IMR-90 (cell line): ENCODE data around the gene LDHA. TPM values are rescaled to one million over a fixed set of nuclear protein-coding genes. Genes with fewer than 3 reads are reported as not detected.
"Not testable (repeated sequence)": the region's sequence is repeated elsewhere in the genome, so short reads cannot be mapped to it uniquely, and the experiment has no call there.

Experiments
- ATAC-seq: fragments of 200-7000 bp; cut with Tn5 transposase; 2 replicates; pipeline ENCODE4 v1.9.1; 2020; ENCODE audit warnings: low read depth, mild to moderate bottlenecking, moderate library complexity
- BruUV-seq: library from RNA; stranded (reverse); fragments of 400-500 nt; replicated peaks from 2 replicates; lab custom pipeline; 2021; lab: Mats Ljungman, UMichigan
- CTCF ChIA-PET: fragments of 300-600 bp; formaldehyde crosslinking; extraction: SDS; loops from one replicate; lab custom pipeline; 2021; ENCODE audit warnings: antibody characterized with exemption; lab: Yijun Ruan, JAX
- POLR2A ChIA-PET: fragments of 300-600 bp; sonication (Branson Sonifier 250); formaldehyde crosslinking; loops from one replicate; lab custom pipeline; 2022; ENCODE audit warnings: antibody characterized with exemption; ENCODE audit not compliant: unreplicated experiment; lab: Charles Lee
- DNase-seq: peaks from one replicate; pipeline ENCODE4 v3.0.0; 2013
- H2AFZ ChIP-seq: replicated peaks from 2 replicates; pipeline ENCODE3; 2013; ENCODE audit warnings: low read length, mild to moderate bottlenecking; ENCODE audit not compliant: poor library complexity
- H2AK5ac ChIP-seq: 2 replicates; pipeline ENCODE4 v1.6.1; 2013; ENCODE audit warnings: low read depth, low read length, inconsistent platforms
- H2AK9ac ChIP-seq: replicated peaks from 2 replicates; pipeline ENCODE3; 2013; ENCODE audit warnings: mild to moderate bottlenecking, low read depth, low read length, moderate library complexity; ENCODE audit not compliant: poor library complexity
- H2BK120ac ChIP-seq: 2 replicates; pipeline ENCODE4 v1.6.1; 2013; ENCODE audit warnings: low read depth, low read length, inconsistent platforms
- H2BK15ac ChIP-seq: 3 replicates; pipeline ENCODE4 v1.6.1; 2013; ENCODE audit warnings: low read depth, low read length, inconsistent platforms
- H2BK20ac ChIP-seq: 2 replicates; pipeline ENCODE4 v1.6.1; 2013; ENCODE audit warnings: low read depth, mild to moderate bottlenecking, inconsistent platforms, low read length, moderate library complexity
- H2BK5ac ChIP-seq: 2 replicates; pipeline ENCODE4 v1.6.1; 2013; ENCODE audit warnings: mild to moderate bottlenecking, low read depth, low read length, inconsistent platforms; ENCODE audit not compliant: poor library complexity, severe bottlenecking
- H3K14ac ChIP-seq: replicated peaks from 2 replicates; pipeline ENCODE4 v1.6.1; 2013; ENCODE audit warnings: low read depth, low read length, inconsistent platforms
- H3K18ac ChIP-seq: 2 replicates; pipeline ENCODE4 v1.6.1; 2013; ENCODE audit warnings: low read depth, low read length, control low read depth
- H3K23ac ChIP-seq: 2 replicates; pipeline ENCODE4 v1.6.1; 2013; ENCODE audit warnings: low read depth, low read length, inconsistent platforms
- H3K27ac ChIP-seq: 2 replicates; pipeline ENCODE4 v1.5.1; 2013; ENCODE audit warnings: mild to moderate bottlenecking, control low read depth, low read length; ENCODE audit not compliant: insufficient read depth
- H3K27me3 ChIP-seq: 2 replicates; pipeline ENCODE4 v1.6.1; 2013; ENCODE audit warnings: low read length; ENCODE audit not compliant: control insufficient read depth, insufficient read depth
- H3K36me3 ChIP-seq: 2 replicates; pipeline ENCODE4 v1.6.1; 2013; ENCODE audit warnings: low read length, mixed read lengths; ENCODE audit not compliant: control insufficient read depth, insufficient read depth
- H3K4ac ChIP-seq: 2 replicates; pipeline ENCODE4 v1.6.1; 2013; ENCODE audit warnings: low read depth, low read length, inconsistent platforms
- H3K4me1 ChIP-seq: 2 replicates; pipeline ENCODE4 v1.6.1; 2013; ENCODE audit warnings: low read length, mixed read lengths; ENCODE audit not compliant: control insufficient read depth, insufficient read depth
- H3K4me2 ChIP-seq: 2 replicates; pipeline ENCODE4 v1.6.1; 2013; ENCODE audit warnings: low read depth, mild to moderate bottlenecking, control low read depth, low read length, moderate library complexity
- H3K4me3 ChIP-seq: 2 replicates; pipeline ENCODE4 v1.5.1; 2013; ENCODE audit warnings: low read depth, mild to moderate bottlenecking, control low read depth, low read length, moderate library complexity; ENCODE audit not compliant: insufficient read depth
- H3K56ac ChIP-seq: 2 replicates; pipeline ENCODE4 v1.6.1; 2013; ENCODE audit warnings: low read length, inconsistent platforms; ENCODE audit not compliant: insufficient read depth; ENCODE audit errors: extremely low read depth
- H3K79me1 ChIP-seq, 2 experiments: 2 replicates each; pipeline ENCODE4 v1.6.1; 2013; ENCODE audit warnings: low read length in 2 of 2, inconsistent platforms in 1 of 2, low read depth in 1 of 2
- H3K9ac ChIP-seq: 2 replicates; pipeline ENCODE4 v1.6.1; 2013; ENCODE audit warnings: low read depth, low read length, control low read depth
- H3K9me1 ChIP-seq: 2 replicates; pipeline ENCODE4 v1.6.1; 2013; ENCODE audit warnings: low read length, inconsistent platforms; ENCODE audit not compliant: insufficient read depth
- H3K9me3 ChIP-seq: 2 replicates; pipeline ENCODE4 v1.6.1; 2013; ENCODE audit warnings: low read length; ENCODE audit not compliant: control insufficient read depth, insufficient read depth
- H4K20me1 ChIP-seq: 2 replicates; pipeline ENCODE4 v1.6.1; 2013; ENCODE audit warnings: low read length, inconsistent platforms; ENCODE audit not compliant: insufficient read depth
- H4K5ac ChIP-seq: 2 replicates; pipeline ENCODE4 v1.6.1; 2013; ENCODE audit warnings: mild to moderate bottlenecking, low read depth, low read length, control low read depth
- H4K8ac ChIP-seq, 2 experiments: 2 replicates each; pipeline ENCODE4 v1.6.1; 2013; ENCODE audit warnings: low read depth in 2 of 2, low read length in 2 of 2, control low read depth in 1 of 2, inconsistent platforms in 1 of 2
- H4K91ac ChIP-seq: 2 replicates; pipeline ENCODE4 v1.6.1; 2013; ENCODE audit warnings: low read depth, low read length, inconsistent platforms; ENCODE audit not compliant: insufficient read depth
- WGBS, 2 experiments: methylation state at CpG; one replicate each; pipeline versions ENCODE4 v1.1.5 to v1.1.7; 2013; ENCODE audit warnings: missing lambda C conversion rate in 2 of 2; ENCODE audit not compliant: insufficient read length in 1 of 2; ENCODE audit errors: extremely low coverage in 2 of 2; 5-methylcytosine and 5-hydroxymethylcytosine counted together
- dilution Hi-C: fragments of 300-500 bp; cut with HindIII; formaldehyde crosslinking; loops from one replicate; pipeline ENCODE4 v1.14.3; 2018; ENCODE audit warnings: low sequenced_read_pairs; ENCODE audit not compliant: unreplicated experiment
- in situ Hi-C: fragments of 300-500 bp; cut with MboI; formaldehyde crosslinking; loops from 3 replicates; pipeline ENCODE4 v1.14.3; 2019; ENCODE audit warnings: low sequenced_read_pairs, inconsistent platforms, mixed read lengths
- intact Hi-C: fragments of 100-400 bp; cut with micrococcal nuclease; formaldehyde crosslinking; loops from 2 replicates; pipeline ENCODE4 v1.10.0; 2022
- polyA plus RNA-seq, 3 experiments: library from polyadenylated mRNA; depleted of rRNA; stranded (reverse); fragments of >200 nt; gene quantifications; 2 replicates each; pipeline ENCODE4 v1.2.3, GENCODE V29; 2012; ENCODE audit warnings: low replicate concordance in 1 of 3
- total RNA-seq: library from RNA; depleted of rRNA; stranded (reverse); fragments of >200 nt; gene quantifications from 2 replicates; pipeline ENCODE4 v1.2.3, GENCODE V29; 2012

The LDHA gene
- total and polyA plus RNA-seq, 2 of the 4 experiments (the other 2 are of a cell fraction), result 1,735 to 1,813 TPM

- ATAC-seq, H2BK5ac ChIP-seq, H3K4me1 ChIP-seq, DNase-seq, H3K27ac ChIP-seq, H3K18ac ChIP-seq, H2BK20ac ChIP-seq, H3K14ac ChIP-seq, POLR2A ChIA-PET, dilution Hi-C loops, H2AK9ac ChIP-seq, H2AK5ac ChIP-seq, H3K9me1 ChIP-seq, H4K5ac ChIP-seq, CTCF ChIA-PET, H3K9me3 ChIP-seq, H3K4ac ChIP-seq, H2BK120ac ChIP-seq, H4K8ac ChIP-seq, H3K27me3 ChIP-seq, H3K4me2 ChIP-seq, H3K56ac ChIP-seq, in situ Hi-C loops, H3K23ac ChIP-seq, H3K9ac ChIP-seq, H3K4me3 ChIP-seq, H2AFZ ChIP-seq, H2BK15ac ChIP-seq, BruUV-seq, H4K91ac ChIP-seq: not testable (repeated sequence)
- H3K36me3 ChIP-seq, result peaks cover 64% of the 10 kb centered on the region
- intact Hi-C loops, result loop anchor here (10.0 kb wide), 1 partner anchor 104 kb away; no protein-coding TSS in a partner anchor
- H3K79me1 ChIP-seq, result peaks cover 21 to 47% of the 10 kb centered on the region in 2 experiments
- WGBS, 2 experiments, result no CpG with 5 or more reads among the region's 9 CpGs
- peaks cover 92% of the 10 kb centered on the region for H4K20me1 ChIP-seq
Measured at GRCh38 chr11:18401077-18401476, 6.7 kb downstream of the LDHA start.
